ENCODE measurements around the gene TCF4.

The TCF4 gene

GRCh38 chr18:55396267-55396905 lies 191.6 kb downstream of the TCF4 start:
- in situ Hi-C loops (cut with HindIII; ENCODE audit: low sequenced_read_pairs) = no loop called here

GRCh38 chr18:55395799-55396198 lies 192.2 kb downstream of the TCF4 start:
- in situ Hi-C loops (cut with HindIII; ENCODE audit: low sequenced_read_pairs) = no loop called here

- in situ Hi-C loops (cut with HindIII; ENCODE audit: low sequenced_read_pairs) = no loop called here
Measured at GRCh38 chr18:55390898-55391297, 197.1 kb downstream of the TCF4 start.

- in situ Hi-C loops (cut with HindIII; ENCODE audit: low sequenced_read_pairs) = no loop called here
Measured at GRCh38 chr18:55387139-55387984, 200.6 kb downstream of the TCF4 start.

GRCh38 chr18:55386545-55386944 lies 201.4 kb downstream of the TCF4 start:
- in situ Hi-C loops (cut with HindIII; ENCODE audit: low sequenced_read_pairs) = no loop called here

- in situ Hi-C loops (cut with HindIII; ENCODE audit: low sequenced_read_pairs) = no loop called here
Measured at GRCh38 chr18:55385770-55386169, 202.2 kb downstream of the TCF4 start.

GRCh38 chr18:55384551-55385275 lies 203.3 kb downstream of the TCF4 start:
- in situ Hi-C loops (cut with HindIII; ENCODE audit: low sequenced_read_pairs) = no loop called here

- in situ Hi-C loops (cut with HindIII; ENCODE audit: low sequenced_read_pairs) = no loop called here
Measured at GRCh38 chr18:55384115-55384514, 203.9 kb downstream of the TCF4 start.

- in situ Hi-C loops (cut with HindIII; ENCODE audit: low sequenced_read_pairs) = no loop called here
Measured at GRCh38 chr18:55382277-55382805, 205.7 kb downstream of the TCF4 start.

GRCh38 chr18:55381277-55381676 lies 206.7 kb downstream of the TCF4 start:
- in situ Hi-C loops (cut with HindIII; ENCODE audit: low sequenced_read_pairs) = no loop called here

- in situ Hi-C loops (cut with HindIII; ENCODE audit: low sequenced_read_pairs) = no loop called here
Measured at GRCh38 chr18:55380589-55380988, 207.4 kb downstream of the TCF4 start.

- in situ Hi-C loops (cut with HindIII; ENCODE audit: low sequenced_read_pairs) = no loop called here
Measured at GRCh38 chr18:55376387-55376786, 211.6 kb downstream of the TCF4 start.

- in situ Hi-C loops (cut with HindIII; ENCODE audit: low sequenced_read_pairs) = no loop called here
Measured at GRCh38 chr18:55375930-55376329, 212.1 kb downstream of the TCF4 start.

- in situ Hi-C loops (cut with HindIII; ENCODE audit: low sequenced_read_pairs) = no loop called here
Measured at GRCh38 chr18:55374741-55375140, 213.3 kb downstream of the TCF4 start.

GRCh38 chr18:55372209-55372608 lies 215.8 kb downstream of the TCF4 start:
- in situ Hi-C loops (cut with HindIII; ENCODE audit: low sequenced_read_pairs) = no loop called here

- in situ Hi-C loops (cut with HindIII; ENCODE audit: low sequenced_read_pairs) = no loop called here
Measured at GRCh38 chr18:55370936-55371335, 217.1 kb downstream of the TCF4 start.

GRCh38 chr18:55369346-55369745 lies 218.6 kb downstream of the TCF4 start:
- in situ Hi-C loops (cut with HindIII; ENCODE audit: low sequenced_read_pairs) = no loop called here

GRCh38 chr18:55365342-55365741 lies 222.7 kb downstream of the TCF4 start:
- in situ Hi-C loops (cut with HindIII; ENCODE audit: low sequenced_read_pairs) = no loop called here

GRCh38 chr18:55362303-55362702 lies 225.7 kb downstream of the TCF4 start:
- in situ Hi-C loops (cut with HindIII; ENCODE audit: low sequenced_read_pairs) = no loop called here

GRCh38 chr18:55361492-55362250 lies 226.3 kb downstream of the TCF4 start:
- in situ Hi-C loops (cut with HindIII; ENCODE audit: low sequenced_read_pairs) = no loop called here

- in situ Hi-C loops (cut with HindIII; ENCODE audit: low sequenced_read_pairs) = no loop called here
Measured at GRCh38 chr18:55360061-55360460, 227.9 kb downstream of the TCF4 start.

All from DLD1 (cell line).